Activated CD4-positive, CD25-positive, alpha-beta regulatory T cell treated with anti-CD3 and anti-CD28 coated beads, Interleukin-2, amount 50 U/mL, for 16 hours (primary cell): Measurements from ENCODE around the gene OR5V1.
"Not testable (repeated sequence)": the region's sequence is repeated elsewhere in the genome, so short reads cannot be mapped to it uniquely, and the experiment has no call there.

Experiments used
- DNase-seq: peaks from one replicate; pipeline ENCODE4 v3.0.0-alpha.2; 2020; ENCODE audit warnings: low read depth, low spot score

Gene OR5V1

GRCh38 chr6:29368765-29369164 is at the start of gene OR5V1:
Gene OR5V1 (minus strand): TSS chr6:29368865. CDS start chr6:29356195, 12,670 bp downstream.
- DNase-seq: no peak

GRCh38 chr6:29414588-29414987 is 45.9 kb upstream of the OR5V1 start, which contains the start of gene OR12D1:
Gene OR12D1 (plus strand): TSS chr6:29414928.
- DNase-seq: no peak

GRCh38 chr6:29403801-29404200 is 35.1 kb upstream of the OR5V1 start:
- DNase-seq: no peak

GRCh38 chr6:29399525-29399924 is 30.9 kb upstream of the OR5V1 start:
- DNase-seq: no peak

- DNase-seq: no peak
Observed at GRCh38 chr6:29395331-29395730, 26.7 kb upstream of the OR5V1 start, which contains the start of gene OR12D2. Gene OR12D2 (plus strand): TSS chr6:29395631. CDS start chr6:29396700, 1,069 bp downstream.

- no peak for DNase-seq
Observed at GRCh38 chr6:29388533-29388932, 19.9 kb upstream of the OR5V1 start.

- DNase-seq: no peak
Observed at GRCh38 chr6:29376003-29376402, 7.3 kb upstream of the OR5V1 start.

GRCh38 chr6:29375191-29375590 is 6.5 kb upstream of the OR5V1 start, which contains the start of gene OR12D3:
Gene OR12D3 (minus strand): TSS chr6:29375291. CDS start chr6:29375287, 4 bp downstream.
- no peak for DNase-seq

- no peak for DNase-seq
Observed at GRCh38 chr6:29355603-29356002, 13.1 kb downstream of the OR5V1 start.

GRCh38 chr6:29354980-29355379 is 13.7 kb downstream of the OR5V1 start:
- no peak for DNase-seq

GRCh38 chr6:29349348-29349747 is 19.3 kb downstream of the OR5V1 start:
- not testable (repeated sequence) for DNase-seq

- no peak for DNase-seq
Observed at GRCh38 chr6:29345380-29345779, 23.3 kb downstream of the OR5V1 start.

- no peak for DNase-seq
Observed at GRCh38 chr6:29336269-29336668, 32.4 kb downstream of the OR5V1 start.

GRCh38 chr6:29332676-29333075 is 36.0 kb downstream of the OR5V1 start:
- no peak for DNase-seq

- DNase-seq: no peak
Observed at GRCh38 chr6:29325777-29326176, 42.9 kb downstream of the OR5V1 start.

GRCh38 chr6:29323332-29323731 is 45.3 kb downstream of the OR5V1 start:
- not testable (repeated sequence) for DNase-seq

- DNase-seq: no peak
Observed at GRCh38 chr6:29319931-29320330, 48.7 kb downstream of the OR5V1 start.
